Loucy (cell line): ENCODE measurements around the gene MAD1L1.

Experiments used
- H2AFZ ChIP-seq: fragments of 200-600 bp; sonication (generic); 2 replicates; pipeline ENCODE4 v1.6.0; 2016; ENCODE audit warnings: antibody characterized with exemption, mild to moderate bottlenecking, low read length, moderate library complexity
- H3F3A ChIP-seq: fragments of 200-600 bp; 2 replicates; pipeline ENCODE4 v1.6.0; 2016; ENCODE audit warnings: antibody characterized with exemption, low read depth, mild to moderate bottlenecking
- H3K27me3 ChIP-seq: fragments of 200-600 bp; sonication (generic); 2 replicates; pipeline ENCODE4 v1.6.1; 2014; ENCODE audit warnings: low read length, mild to moderate bottlenecking; ENCODE audit not compliant: insufficient read depth, poor library complexity, severe bottlenecking
- H3K36me3 ChIP-seq: fragments of 200-600 bp; sonication (generic); 2 replicates; pipeline ENCODE4 v1.6.1; 2016; ENCODE audit warnings: low read length; ENCODE audit not compliant: insufficient read depth
- H3K4me1 ChIP-seq: fragments of 200-600 bp; sonication (generic); 2 replicates; pipeline ENCODE4 v1.5.1; 2014; ENCODE audit warnings: low read length, mild to moderate bottlenecking; ENCODE audit not compliant: insufficient read depth, poor library complexity, severe bottlenecking
- H3K4me2 ChIP-seq: fragments of 200-600 bp; sonication (generic); 2 replicates; pipeline ENCODE4 v1.6.0; 2014; ENCODE audit warnings: antibody characterized with exemption, low read length, low read depth, mild to moderate bottlenecking; ENCODE audit not compliant: poor library complexity, severe bottlenecking
- H3K4me3 ChIP-seq: fragments of 200-600 bp; sonication (generic); 2 replicates; pipeline ENCODE4 v1.5.1; 2014; ENCODE audit warnings: low read length, mild to moderate bottlenecking, mixed read lengths; ENCODE audit not compliant: poor library complexity, severe bottlenecking
- H3K79me2 ChIP-seq: fragments of 200-600 bp; sonication (generic); 2 replicates; pipeline ENCODE4 v1.6.1; 2014; ENCODE audit warnings: low read length; ENCODE audit not compliant: insufficient read depth
- H3K9ac ChIP-seq: fragments of 200-600 bp; sonication (generic); 2 replicates; pipeline ENCODE4 v1.6.0; 2014; ENCODE audit warnings: mild to moderate bottlenecking, low read depth, low read length, moderate library complexity; ENCODE audit not compliant: poor library complexity, severe bottlenecking
- H3K9me2 ChIP-seq: fragments of 200-600 bp; sonication (generic); replicated peaks from 2 replicates; pipeline ENCODE4 v1.6.1; 2016; ENCODE audit warnings: low read depth, low read length, mixed read lengths
- H3K9me3 ChIP-seq: fragments of 200-600 bp; sonication (generic); 2 replicates; pipeline ENCODE4 v1.6.1; 2014; ENCODE audit warnings: mild to moderate bottlenecking, antibody characterized with exemption, low read length, low read depth; ENCODE audit not compliant: insufficient read depth
- H4K20me1 ChIP-seq: fragments of 200-600 bp; sonication (generic); 2 replicates; pipeline ENCODE4 v1.6.0; 2014; ENCODE audit warnings: antibody characterized with exemption, low read length, mild to moderate bottlenecking; ENCODE audit not compliant: insufficient read depth, poor library complexity, severe bottlenecking
- EZH2phosphoT487 ChIP-seq: fragments of 200-600 bp; IDR thresholded peaks from 2 replicates; pipeline ENCODE4 v1.6.1; 2018; ENCODE audit warnings: antibody characterized with exemption, mild to moderate bottlenecking, moderate library complexity, borderline replicate concordance
- TF ChIP-seq, protein P1 (sequence below): fragments of 200-600 bp; sonication (generic); conservative IDR thresholded peaks from 2 replicates; pipeline ENCODE4 v1.5.1; 2014; ENCODE audit warnings: mild to moderate bottlenecking, antibody characterized with exemption, low read length

MAD1L1 gene

DNA sequence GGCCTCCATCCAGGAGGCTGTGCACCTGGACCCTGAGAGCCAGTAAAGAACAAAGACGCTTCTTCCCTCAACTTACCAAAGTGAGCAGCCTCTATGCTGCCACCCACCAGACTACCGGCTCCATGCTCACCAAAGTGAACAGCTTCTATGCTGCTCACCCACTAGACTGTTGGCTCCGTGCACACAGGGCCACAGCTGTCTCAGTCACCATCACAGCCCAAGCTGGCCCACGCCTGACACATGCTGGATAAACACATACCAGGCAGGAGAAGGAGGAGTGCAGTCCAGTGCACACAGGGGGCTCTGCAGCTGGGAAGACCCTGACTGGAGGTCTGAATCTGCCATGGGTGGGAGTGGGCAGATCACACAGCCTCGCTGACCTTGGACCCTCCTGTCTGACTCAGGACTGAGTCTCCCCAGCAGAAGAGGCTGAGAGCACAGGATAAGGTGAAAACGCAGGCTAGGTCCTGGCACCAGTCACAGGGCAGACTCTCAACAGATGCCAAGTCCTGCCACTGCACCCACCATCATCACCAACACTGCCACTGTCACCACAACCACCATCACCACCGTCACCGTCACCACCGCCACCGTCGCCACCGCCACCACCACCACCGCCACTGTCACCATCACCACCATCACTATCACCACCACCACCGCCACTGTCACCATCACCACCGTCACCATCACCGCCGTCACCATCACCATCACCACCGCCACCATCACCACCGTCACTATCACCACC, 130.9 kb downstream of the MAD1L1 start:
- Histone ChIP-seq H3K9ac (no peak overlapping the region), H3K9me2 (no peaks in the 10 kb centered on the region), H3K4me3 (no peak overlapping the region), H3K9me3 (no peaks in the 10 kb centered on the region), H3K4me2 (no peak overlapping the region), H3K36me3 (no peaks in the 10 kb centered on the region), H3K27me3 (no peaks in the 10 kb centered on the region), H3K4me1 (peaks cover 34% of the 10 kb centered on the region), H3F3A (0 out of 2 replicates have a peak, but pooled peaks cover 3% of the 10 kb centered on the region), H3K79me2 (peaks cover 6% of the 10 kb centered on the region; the same call in 1 of the 2 replicates), H2AFZ (no peak overlapping the region), H4K20me1 (no peaks in the 10 kb centered on the region)
- no peak for TF ChIP-seq EZH2phosphoT487

DNA sequence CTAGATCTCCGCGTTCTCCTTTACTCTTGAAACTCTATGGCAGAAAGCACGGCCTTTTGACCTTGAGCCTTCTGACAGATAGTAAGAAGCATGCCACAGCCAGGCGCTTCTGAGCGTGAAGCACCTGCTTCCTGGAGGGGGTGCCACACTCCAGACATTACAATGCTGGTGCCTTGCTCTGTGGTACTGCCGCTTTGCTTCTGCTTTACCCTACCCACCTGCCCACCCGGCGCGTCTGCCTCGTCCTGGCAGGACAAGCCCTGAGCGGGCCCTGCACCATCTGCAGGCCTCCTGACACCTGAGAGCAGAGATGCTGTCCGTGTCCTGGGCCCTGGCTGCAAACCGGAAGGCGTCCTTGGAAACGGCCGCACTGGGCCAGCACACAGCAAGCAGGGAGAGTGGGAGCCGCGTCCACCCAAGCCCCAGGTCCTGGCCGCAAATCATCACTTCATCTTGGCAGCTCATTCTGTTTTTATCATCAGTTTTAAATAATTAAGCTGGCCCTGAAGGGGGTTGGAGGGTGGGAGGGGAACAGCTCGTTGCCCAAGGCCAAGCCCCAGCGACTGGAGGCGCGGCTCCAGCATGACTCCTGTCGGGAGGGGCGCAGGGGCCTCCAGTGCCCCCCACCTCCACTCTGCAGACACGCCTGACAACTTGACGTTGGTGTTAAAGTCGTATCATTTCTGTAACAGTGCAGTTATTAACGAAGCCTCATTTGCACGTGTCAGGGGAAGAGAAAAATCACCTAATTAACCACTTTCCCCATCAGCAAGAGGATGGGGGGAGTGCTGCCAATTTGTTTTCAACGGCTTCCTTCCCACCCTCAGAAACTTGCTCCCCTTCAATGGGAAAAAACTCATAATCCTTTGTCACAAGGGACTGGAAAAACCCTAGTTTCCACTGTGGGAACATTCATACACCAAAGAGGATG, 132.2 kb downstream of the MAD1L1 start:
- Histone ChIP-seq H3F3A (0 out of 2 replicates have a peak, but pooled peaks cover 3% of the 10 kb centered on the region), H3K79me2 (peaks cover 11% of the 10 kb centered on the region; the same call in 1 of the 2 replicates), H2AFZ (no peak overlapping the region), H3K9me2 (no peaks in the 10 kb centered on the region), H4K20me1 (no peaks in the 10 kb centered on the region), H3K4me2 (peak overlapping the region; percentile 48), H3K9ac (no peak overlapping the region), H3K4me3 (no peak overlapping the region), H3K27me3 (no peaks in the 10 kb centered on the region), H3K9me3 (no peaks in the 10 kb centered on the region), H3K36me3 (no peaks in the 10 kb centered on the region), H3K4me1 (peaks cover 32% of the 10 kb centered on the region)
- no peak for TF ChIP-seq EZH2phosphoT487
- TF ChIP-seq, protein P1, sequence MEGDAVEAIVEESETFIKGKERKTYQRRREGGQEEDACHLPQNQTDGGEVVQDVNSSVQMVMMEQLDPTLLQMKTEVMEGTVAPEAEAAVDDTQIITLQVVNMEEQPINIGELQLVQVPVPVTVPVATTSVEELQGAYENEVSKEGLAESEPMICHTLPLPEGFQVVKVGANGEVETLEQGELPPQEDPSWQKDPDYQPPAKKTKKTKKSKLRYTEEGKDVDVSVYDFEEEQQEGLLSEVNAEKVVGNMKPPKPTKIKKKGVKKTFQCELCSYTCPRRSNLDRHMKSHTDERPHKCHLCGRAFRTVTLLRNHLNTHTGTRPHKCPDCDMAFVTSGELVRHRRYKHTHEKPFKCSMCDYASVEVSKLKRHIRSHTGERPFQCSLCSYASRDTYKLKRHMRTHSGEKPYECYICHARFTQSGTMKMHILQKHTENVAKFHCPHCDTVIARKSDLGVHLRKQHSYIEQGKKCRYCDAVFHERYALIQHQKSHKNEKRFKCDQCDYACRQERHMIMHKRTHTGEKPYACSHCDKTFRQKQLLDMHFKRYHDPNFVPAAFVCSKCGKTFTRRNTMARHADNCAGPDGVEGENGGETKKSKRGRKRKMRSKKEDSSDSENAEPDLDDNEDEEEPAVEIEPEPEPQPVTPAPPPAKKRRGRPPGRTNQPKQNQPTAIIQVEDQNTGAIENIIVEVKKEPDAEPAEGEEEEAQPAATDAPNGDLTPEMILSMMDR = peak; percentile 55

DNA sequence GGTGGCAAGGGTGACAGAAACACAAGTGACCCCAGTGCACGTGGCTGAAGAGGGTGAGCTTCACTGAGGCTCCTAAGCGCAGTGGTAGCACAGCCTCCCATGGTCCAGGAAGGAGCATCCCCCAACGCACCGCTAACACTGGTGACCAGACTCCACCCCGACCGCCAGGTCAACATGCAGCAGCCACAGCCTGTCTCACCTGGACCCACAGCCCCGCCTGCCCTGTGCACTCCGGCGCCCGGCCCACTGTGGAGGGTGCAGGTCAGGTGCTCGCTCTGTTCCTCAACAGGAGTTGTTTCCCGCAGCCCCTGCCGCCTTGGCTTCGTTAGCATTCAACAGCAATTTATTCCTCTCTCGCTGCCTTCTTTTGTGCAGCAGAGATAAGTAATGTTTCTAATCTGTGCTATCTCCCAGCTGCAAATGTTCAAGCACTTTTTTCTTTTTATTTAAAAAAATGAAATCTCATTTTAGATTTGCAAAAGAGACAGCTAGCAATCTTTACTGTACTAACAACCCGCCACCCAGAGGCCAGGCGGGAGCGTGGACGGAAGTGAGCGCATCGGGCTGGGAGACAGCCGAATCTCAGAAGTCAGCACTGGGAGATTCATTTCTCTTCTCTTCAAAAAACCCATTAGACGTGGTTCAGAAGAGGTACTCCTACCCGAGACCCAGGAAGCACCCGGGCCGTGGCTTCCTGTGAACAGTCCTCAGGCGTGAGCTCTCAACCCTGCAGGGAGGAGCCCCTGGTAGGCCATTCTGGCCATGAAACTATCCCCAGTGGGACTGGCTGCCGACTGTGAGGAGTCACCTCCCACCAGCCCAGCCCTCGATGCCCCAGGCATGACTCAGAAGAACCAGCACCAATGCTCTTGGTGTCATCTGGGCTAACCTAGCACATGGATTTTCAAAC, 133.4 kb downstream of the MAD1L1 start:
- H3K9me3 ChIP-seq = no peaks in the 10 kb centered on the region

More for the DNA sequence above, 133.4 kb downstream of the MAD1L1 start:
- TF ChIP-seq, protein P1 = peak; percentile 40; the same call in 1 of the 2 replicates
- no peak for TF ChIP-seq EZH2phosphoT487
- H3K4me2 ChIP-seq = peak overlapping the region; percentile 48
- peak overlapping the region; percentile 29 for H3K4me3 ChIP-seq
- peaks cover 5% of the 10 kb centered on the region; the same call in 1 of the 2 replicates for H3K36me3 ChIP-seq
- H3K4me1 ChIP-seq = peaks cover 30% of the 10 kb centered on the region
- H3K9ac ChIP-seq = peak overlapping the region; percentile 32
- H4K20me1 ChIP-seq = no peaks in the 10 kb centered on the region
- no peaks in the 10 kb centered on the region for H3K9me2 ChIP-seq
- peaks cover 12% of the 10 kb centered on the region; the same call in 1 of the 2 replicates for H3K79me2 ChIP-seq
- 0 out of 2 replicates have a peak, but pooled peaks cover 3% of the 10 kb centered on the region for H3F3A ChIP-seq
- H2AFZ ChIP-seq = no peak overlapping the region
- no peaks in the 10 kb centered on the region for H3K27me3 ChIP-seq
